Activated naive CD4-positive, alpha-beta T cell treated with anti-CD3 and anti-CD28 coated beads, Interleukin-2, amount 10 ng/mL, durations not matched to agents 7 days and 5 days (primary cell): ENCODE measurements around the gene TMEM63C.
A peak's percentile ranks its signal among the peaks of the same experiment; 100 is the strongest.

Source experiments
- CTCF ChIA-PET: fragments of 350-600 bp; sonication (Branson Sonifier 250); formaldehyde crosslinking; loops from one replicate; lab custom pipeline; 2021; ENCODE audit warnings: antibody characterized with exemption; lab: Charles Lee
- DNase-seq: peaks from one replicate; pipeline ENCODE4 v3.0.0-alpha.2; 2020
- H3K27ac Mint-ChIP-seq: one replicate; pipeline ENCODE4 v1.8.0; 2021; ENCODE audit warnings: mild to moderate bottlenecking, moderate library complexity, mixed read lengths
- H3K27me3 Mint-ChIP-seq: one replicate; pipeline ENCODE4 v1.8.0; 2021; ENCODE audit warnings: mild to moderate bottlenecking, mixed read lengths
- H3K36me3 Mint-ChIP-seq: one replicate; pipeline ENCODE4 v1.8.0; 2021; ENCODE audit warnings: mixed read lengths
- H3K4me1 Mint-ChIP-seq: one replicate; pipeline ENCODE4 v1.8.0; 2021; ENCODE audit warnings: mixed read lengths
- H3K4me3 Mint-ChIP-seq: one replicate; pipeline ENCODE4 v1.8.0; 2021; ENCODE audit warnings: mild to moderate bottlenecking, moderate library complexity, mixed read lengths
- H3K9me3 Mint-ChIP-seq: one replicate; pipeline ENCODE4 v1.8.0; 2021; ENCODE audit warnings: mixed read lengths

TMEM63C gene

DNA sequence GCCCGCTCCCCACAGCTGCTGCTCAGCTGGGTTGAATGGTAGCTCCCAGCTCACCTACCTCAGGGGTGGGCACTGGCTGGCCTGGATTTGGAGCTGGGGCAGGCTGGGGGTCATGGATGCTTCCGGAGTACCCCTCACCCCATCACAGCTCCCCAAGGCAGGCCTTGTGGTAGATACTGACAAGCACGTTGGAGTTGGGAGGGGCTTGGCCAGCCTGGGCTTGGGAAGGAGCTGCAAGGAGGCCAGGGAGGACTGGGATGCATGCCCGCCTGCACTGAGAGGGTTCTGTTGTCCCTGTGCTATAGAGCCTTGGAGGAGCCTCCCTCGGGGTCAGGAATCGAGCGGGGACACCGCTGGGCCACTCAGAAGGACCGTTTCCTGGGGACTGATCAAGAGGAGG, 14.2 kb downstream of the TMEM63C start:
- peaks cover 22% of the 10 kb centered on the region for H3K27me3 Mint-ChIP-seq
- H3K4me3 Mint-ChIP-seq: no peak overlapping the region
- H3K36me3 Mint-ChIP-seq: no peaks in the 10 kb centered on the region
- no peak for DNase-seq
- no peak overlapping the region for H3K27ac Mint-ChIP-seq
- H3K9me3 Mint-ChIP-seq: no peaks in the 10 kb centered on the region
- no peaks in the 10 kb centered on the region for H3K4me1 Mint-ChIP-seq
- CTCF ChIA-PET: no interaction called here

DNA sequence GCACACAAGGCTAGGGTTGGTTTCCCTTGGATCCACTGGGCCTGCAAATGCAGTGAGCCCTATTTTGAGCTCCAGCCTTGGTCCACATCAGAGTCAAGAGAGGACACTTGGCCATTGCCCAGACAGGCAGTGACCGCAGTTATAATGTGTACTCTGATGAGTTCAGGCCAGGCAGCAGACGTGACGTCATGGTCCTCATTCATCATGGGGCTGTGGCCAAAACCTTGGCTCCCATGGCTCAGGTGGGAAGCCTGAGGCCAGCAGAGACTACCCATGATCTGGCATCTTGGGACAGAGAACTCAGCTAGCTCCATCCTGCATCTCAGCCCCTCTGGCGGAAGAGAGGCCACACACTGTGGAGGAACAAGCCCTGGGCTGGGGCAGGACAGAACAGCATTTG, 16.4 kb downstream of the TMEM63C start:
- Mint-ChIP-seq H3K27ac (no peak overlapping the region), H3K4me1 (no peaks in the 10 kb centered on the region), H3K36me3 (no peaks in the 10 kb centered on the region), H3K4me3 (no peak overlapping the region), H3K9me3 (no peaks in the 10 kb centered on the region), H3K27me3 (peaks cover 22% of the 10 kb centered on the region)
- no peak for DNase-seq
- CTCF ChIA-PET: no interaction called here

DNA sequence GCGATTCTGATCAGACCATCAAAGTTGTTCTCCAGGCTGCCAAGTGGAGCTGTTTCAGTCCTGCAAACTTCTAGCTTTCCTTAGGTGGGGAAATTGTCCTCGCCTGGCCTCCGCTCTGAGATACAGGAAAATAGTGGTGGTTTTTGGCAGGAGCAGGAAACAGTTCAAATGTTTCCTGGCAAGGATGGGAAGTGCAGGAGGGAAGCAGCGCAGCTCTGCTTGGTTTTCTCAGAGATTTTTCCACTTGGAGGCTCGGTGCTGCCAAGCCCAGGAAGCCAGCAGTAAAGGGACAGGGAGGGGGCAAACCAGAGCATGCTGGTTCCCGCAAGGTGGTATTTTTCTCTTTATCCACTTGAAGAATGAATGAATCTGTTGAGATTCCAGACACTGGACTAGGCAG, 17.0 kb downstream of the TMEM63C start:
- Mint-ChIP-seq H3K9me3 (no peaks in the 10 kb centered on the region), H3K36me3 (no peaks in the 10 kb centered on the region), H3K27ac (no peak overlapping the region), H3K4me1 (no peaks in the 10 kb centered on the region), H3K4me3 (no peak overlapping the region), H3K27me3 (peaks cover 22% of the 10 kb centered on the region)
- CTCF ChIA-PET: no interaction called here
- DNase-seq: no peak

DNA sequence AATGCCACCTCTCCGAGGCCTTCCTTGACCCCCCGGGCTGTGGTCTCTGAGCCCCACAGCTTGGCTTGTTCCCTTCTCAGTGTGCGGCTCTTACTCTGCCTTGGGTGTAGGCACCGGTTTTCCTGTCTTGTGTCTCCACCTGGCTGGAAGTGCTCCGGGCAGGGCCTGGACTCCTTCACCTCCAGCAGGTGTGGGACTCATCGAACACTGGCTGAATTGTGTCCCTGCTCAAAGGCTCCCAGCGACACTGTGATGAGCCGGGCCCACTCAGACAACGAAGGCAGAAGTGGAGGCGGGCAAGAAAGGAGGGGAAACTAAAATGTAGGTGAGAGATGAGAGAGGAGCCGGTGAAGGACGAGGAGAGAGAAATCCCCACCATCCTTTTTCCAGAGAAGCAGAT, 18.0 kb downstream of the TMEM63C start:
- Mint-ChIP-seq H3K4me3 (no peak overlapping the region), H3K27ac (no peak overlapping the region), H3K27me3 (peaks cover 19% of the 10 kb centered on the region), H3K9me3 (no peaks in the 10 kb centered on the region), H3K36me3 (no peaks in the 10 kb centered on the region), H3K4me1 (no peaks in the 10 kb centered on the region)
- no peak for DNase-seq
- CTCF ChIA-PET: interaction anchor here (0.8 kb wide), 1 partner anchor 14 kb away, joined by 4 read pairs; no protein-coding TSS in a partner anchor

DNA sequence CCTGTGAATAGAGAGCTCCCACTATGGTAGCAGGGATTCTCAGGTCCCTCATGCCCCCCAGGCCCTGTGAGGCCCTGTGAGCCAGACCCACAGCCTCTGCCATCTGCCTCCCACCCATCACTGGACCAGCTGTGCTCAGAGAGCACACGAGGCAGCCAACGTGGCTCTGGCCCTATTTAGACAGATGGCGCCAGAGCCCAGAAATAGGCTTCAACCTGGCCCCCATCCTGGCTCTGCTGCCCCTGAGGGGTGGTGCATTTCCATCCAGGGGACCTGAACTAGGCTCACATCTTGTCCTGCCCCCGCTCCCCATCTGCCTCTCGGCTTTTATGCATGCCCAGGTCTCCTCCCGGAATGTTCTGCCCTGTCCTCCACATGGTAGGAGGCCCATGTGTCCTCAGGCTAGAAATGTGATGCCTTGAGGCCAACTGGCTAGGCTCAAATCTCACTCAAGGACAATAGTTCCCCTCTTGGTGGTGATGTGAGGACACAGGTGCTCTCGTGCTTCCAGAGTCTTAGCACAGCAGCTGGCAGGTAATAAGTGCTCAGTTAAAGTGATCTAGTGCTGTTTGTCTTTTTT, 18.9 kb downstream of the TMEM63C start:
- peaks cover 19% of the 10 kb centered on the region for H3K27me3 Mint-ChIP-seq
- no peak overlapping the region for H3K27ac Mint-ChIP-seq
- H3K4me1 Mint-ChIP-seq: no peaks in the 10 kb centered on the region
- no peak for DNase-seq
- no peaks in the 10 kb centered on the region for H3K36me3 Mint-ChIP-seq
- CTCF ChIA-PET: interaction anchor here (0.7 to 1.9 kb wide), 3 partner anchors 12 to 580 kb away, joined by 3 to 4 read pairs (median 4); no protein-coding TSS in a partner anchor
- no peaks in the 10 kb centered on the region for H3K9me3 Mint-ChIP-seq
- no peak overlapping the region for H3K4me3 Mint-ChIP-seq

DNA sequence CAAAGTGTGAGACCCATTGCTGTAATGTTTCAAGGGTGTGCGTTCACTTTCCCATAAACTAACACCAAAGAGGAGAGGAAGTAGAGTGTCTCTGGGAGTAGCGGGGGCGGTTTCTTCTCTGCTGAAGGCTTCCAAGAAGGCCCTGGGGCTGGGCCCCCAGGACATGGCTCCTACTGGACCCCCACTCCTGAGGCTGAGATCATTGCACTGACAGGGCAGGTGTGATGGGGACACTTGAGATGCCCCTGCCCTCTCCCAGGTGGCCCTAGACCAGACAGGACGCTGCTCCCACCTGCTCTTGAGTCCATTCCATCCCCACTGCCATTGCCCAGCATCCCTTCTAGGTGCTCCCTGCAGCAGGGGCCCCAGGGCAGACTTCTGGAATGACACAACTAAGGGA, 20.1 kb downstream of the TMEM63C start:
- H3K4me1 Mint-ChIP-seq: no peaks in the 10 kb centered on the region
- H3K9me3 Mint-ChIP-seq: no peaks in the 10 kb centered on the region
- no peaks in the 10 kb centered on the region for H3K36me3 Mint-ChIP-seq
- H3K27ac Mint-ChIP-seq: no peak overlapping the region
- CTCF ChIA-PET: interaction anchor here (1.9 kb wide), 1 partner anchor 11 kb away, joined by 4 read pairs; no protein-coding TSS in a partner anchor
- H3K4me3 Mint-ChIP-seq: no peak overlapping the region
- no peak for DNase-seq
- H3K27me3 Mint-ChIP-seq: peaks cover 12% of the 10 kb centered on the region

DNA sequence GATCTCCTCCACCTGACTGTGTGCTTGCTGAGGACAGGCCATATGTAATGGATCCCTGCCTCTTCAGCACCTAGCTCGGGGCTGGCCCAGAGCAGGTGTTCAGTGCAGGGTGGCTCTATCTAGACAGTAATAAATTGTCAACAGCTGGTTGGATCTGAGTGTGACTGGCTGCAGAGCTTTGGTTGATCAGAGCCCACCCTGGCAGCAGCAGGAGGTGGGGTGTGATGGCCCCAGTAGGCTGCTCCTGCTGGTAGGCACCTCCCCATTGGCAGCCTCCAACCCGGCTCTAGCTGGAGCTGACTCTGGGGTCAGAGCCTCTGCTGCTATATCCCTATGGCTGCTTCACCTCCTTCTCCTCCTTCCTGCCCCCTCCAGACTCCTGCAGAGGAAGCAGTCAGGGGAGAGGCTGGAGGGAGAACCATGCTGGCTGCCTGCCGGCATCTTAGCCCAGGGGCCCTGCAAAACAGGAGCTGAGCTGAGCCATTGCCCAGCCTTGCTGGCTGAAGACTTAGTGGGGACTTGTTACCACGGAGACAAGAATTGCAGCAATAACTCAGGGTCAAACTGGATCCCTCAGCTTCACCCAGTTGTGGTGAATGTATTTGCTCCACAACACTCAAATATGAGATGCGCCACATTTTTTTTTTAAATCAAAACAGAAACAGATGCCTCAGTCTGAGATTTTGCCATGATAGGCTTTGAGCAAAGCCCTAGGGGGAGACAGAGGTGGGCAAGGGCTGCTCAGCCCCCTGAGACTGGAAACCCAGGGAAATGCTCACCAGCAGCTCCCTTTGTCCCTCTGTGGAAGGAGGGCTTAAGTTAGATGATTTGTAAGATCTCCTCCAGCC, 22.2 kb downstream of the TMEM63C start:
- CTCF ChIA-PET: interaction anchor here (0.5 kb wide), 1 partner anchor 587 kb away, joined by 4 read pairs; no protein-coding TSS in a partner anchor
- peaks cover 17% of the 10 kb centered on the region for H3K27me3 Mint-ChIP-seq

DNA sequence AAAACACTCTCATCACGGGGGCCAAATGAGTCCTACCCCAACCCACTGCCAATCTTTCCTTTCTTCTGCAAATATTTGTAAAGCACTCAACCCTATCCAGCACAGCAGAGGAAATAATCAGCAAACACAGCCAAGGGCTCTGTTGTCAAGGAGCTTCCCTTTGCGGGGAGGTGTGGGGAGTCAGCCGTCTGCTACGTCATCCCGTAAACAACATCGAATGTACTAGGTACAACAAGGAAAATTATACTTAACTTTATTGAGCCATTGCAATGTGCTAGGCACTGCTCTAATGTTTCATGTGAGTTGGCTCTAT, 22.8 kb downstream of the TMEM63C start:
- H3K4me1 Mint-ChIP-seq: no peaks in the 10 kb centered on the region
- no peak for DNase-seq
- H3K27ac Mint-ChIP-seq: no peak overlapping the region
- H3K27me3 Mint-ChIP-seq: peaks cover 16% of the 10 kb centered on the region
- H3K9me3 Mint-ChIP-seq: no peaks in the 10 kb centered on the region
- no peaks in the 10 kb centered on the region for H3K36me3 Mint-ChIP-seq
- CTCF ChIA-PET: interaction anchor here (0.5 kb wide), 1 partner anchor 586 kb away, joined by 4 read pairs; no protein-coding TSS in a partner anchor
- no peak overlapping the region for H3K4me3 Mint-ChIP-seq

More for the DNA sequence above, 22.2 kb downstream of the TMEM63C start:
- no peak for DNase-seq
- Mint-ChIP-seq H3K27ac (no peak overlapping the region), H3K4me1 (no peaks in the 10 kb centered on the region), H3K36me3 (no peaks in the 10 kb centered on the region), H3K4me3 (no peak overlapping the region), H3K9me3 (no peaks in the 10 kb centered on the region)

DNA sequence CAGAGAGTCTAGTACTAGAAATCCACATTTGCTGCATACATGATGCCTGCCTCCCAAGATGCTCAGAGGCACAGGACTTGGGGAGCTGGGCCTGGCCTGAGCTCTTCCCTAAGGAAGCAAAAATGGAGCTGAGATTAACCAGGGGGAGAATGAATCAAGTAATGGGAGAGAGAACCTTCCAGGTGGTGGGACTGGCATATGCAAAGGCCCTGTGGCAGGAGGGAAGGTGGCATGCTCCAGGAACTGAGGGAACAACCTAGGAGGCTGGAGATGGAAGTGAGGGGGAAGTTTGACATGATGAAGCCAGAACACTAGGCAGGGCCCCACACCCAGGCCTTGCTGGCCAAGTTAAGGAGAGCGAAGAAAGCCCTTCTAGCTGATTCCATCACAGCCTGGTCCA, 23.3 kb downstream of the TMEM63C start:
- CTCF ChIA-PET: no interaction called here
- Mint-ChIP-seq H3K27ac (no peak overlapping the region), H3K27me3 (peaks cover 13% of the 10 kb centered on the region), H3K9me3 (no peaks in the 10 kb centered on the region), H3K4me1 (no peaks in the 10 kb centered on the region), H3K4me3 (no peak overlapping the region), H3K36me3 (no peaks in the 10 kb centered on the region)
- no peak for DNase-seq

DNA sequence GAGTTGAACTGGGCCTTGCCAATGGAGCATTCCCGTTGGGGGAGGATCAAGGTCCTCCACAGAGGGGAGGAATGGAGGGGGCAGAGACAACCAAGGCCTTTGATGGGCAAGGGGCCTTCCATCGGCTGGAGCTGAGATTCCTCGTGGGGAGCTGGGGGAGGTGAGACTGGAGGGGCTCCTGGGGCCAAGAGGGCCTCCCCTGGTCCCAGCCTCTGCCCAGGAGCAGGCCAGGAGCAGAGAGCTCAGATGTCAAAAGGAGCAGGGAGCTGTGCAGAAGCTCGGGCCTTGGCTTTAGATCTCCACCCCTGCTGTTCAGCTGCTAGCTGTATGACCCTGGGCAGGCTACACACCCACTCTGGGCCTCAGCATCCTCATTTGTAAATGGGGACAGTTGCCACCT, 24.0 kb downstream of the TMEM63C start:
- CTCF ChIA-PET: interaction anchor here (1.0 kb wide), 1 partner anchor 40 kb away, joined by 3 read pairs; no protein-coding TSS in a partner anchor
- Mint-ChIP-seq H3K27me3 (peaks cover 12% of the 10 kb centered on the region), H3K4me3 (no peak overlapping the region), H3K4me1 (no peaks in the 10 kb centered on the region), H3K36me3 (no peaks in the 10 kb centered on the region), H3K27ac (no peak overlapping the region), H3K9me3 (no peaks in the 10 kb centered on the region)
- no peak for DNase-seq

DNA sequence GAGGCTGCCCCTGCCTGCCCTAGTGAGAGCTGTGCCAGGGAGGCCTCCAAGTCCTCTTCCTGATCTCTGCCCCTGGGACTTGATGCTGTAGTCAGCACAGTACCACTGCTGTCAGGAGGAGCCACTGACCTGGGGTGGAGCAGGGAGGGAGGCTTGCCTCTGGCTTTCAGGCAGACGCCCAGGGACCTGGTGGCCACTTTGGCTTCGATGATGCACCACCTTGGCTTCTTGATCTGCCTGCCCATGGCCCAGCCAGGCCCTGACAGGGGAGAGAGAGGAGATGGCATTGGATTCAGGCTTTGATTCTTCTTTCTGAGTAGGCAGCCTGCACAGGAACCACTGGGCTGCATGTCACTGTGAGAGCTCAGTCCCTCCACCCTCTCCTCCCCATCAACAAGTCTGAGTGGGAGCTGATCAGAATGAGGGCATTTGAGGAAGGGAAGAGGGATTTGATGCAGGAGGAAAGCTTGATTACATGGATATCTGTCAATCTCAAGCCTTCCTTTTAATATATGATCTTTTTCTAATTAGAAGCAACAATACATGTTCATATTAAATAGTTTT, 24.7 kb downstream of the TMEM63C start:
- Mint-ChIP-seq H3K4me1 (no peaks in the 10 kb centered on the region), H3K27ac (no peak overlapping the region), H3K27me3 (peaks cover 8% of the 10 kb centered on the region), H3K36me3 (no peaks in the 10 kb centered on the region), H3K4me3 (no peak overlapping the region), H3K9me3 (no peaks in the 10 kb centered on the region)
- no peak for DNase-seq
- CTCF ChIA-PET: interaction anchor here (0.8 to 1.0 kb wide), 2 partner anchors 39 to 333 kb away, joined by 3 read pairs; no protein-coding TSS in a partner anchor

DNA sequence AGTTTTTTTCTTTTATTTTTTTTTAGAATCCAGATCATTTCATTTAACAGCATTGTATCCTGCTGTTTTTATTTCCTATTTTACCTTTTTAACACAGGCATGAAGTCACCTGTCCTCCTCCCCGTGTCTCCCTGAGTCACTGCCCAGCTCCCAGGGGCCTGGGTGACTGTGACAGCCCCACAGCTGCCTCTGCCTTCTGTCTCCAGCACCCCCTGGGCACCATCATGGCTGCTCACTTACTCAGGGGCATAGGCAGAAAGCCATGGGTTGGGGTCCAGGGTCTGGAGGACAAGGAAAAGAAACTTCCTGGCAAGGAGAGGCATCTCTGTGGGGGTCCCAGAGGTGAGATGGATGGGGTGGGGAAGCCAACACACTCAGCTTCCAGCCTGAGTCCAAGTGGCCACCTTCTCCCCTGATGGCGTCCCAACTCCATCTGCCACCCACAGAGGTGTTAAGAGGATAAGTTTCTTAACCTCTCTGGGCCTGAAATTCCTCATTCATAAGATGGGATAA, 25.3 kb downstream of the TMEM63C start:
- H3K27me3 Mint-ChIP-seq: peaks cover 10% of the 10 kb centered on the region
- no peaks in the 10 kb centered on the region for H3K36me3 Mint-ChIP-seq
- DNase-seq: no peak
- H3K9me3 Mint-ChIP-seq: no peaks in the 10 kb centered on the region
- CTCF ChIA-PET: interaction anchor here (0.8 kb wide), 1 partner anchor 334 kb away, joined by 3 read pairs; no protein-coding TSS in a partner anchor
- H3K4me3 Mint-ChIP-seq: no peak overlapping the region
- no peak overlapping the region for H3K27ac Mint-ChIP-seq
- H3K4me1 Mint-ChIP-seq: no peaks in the 10 kb centered on the region

DNA sequence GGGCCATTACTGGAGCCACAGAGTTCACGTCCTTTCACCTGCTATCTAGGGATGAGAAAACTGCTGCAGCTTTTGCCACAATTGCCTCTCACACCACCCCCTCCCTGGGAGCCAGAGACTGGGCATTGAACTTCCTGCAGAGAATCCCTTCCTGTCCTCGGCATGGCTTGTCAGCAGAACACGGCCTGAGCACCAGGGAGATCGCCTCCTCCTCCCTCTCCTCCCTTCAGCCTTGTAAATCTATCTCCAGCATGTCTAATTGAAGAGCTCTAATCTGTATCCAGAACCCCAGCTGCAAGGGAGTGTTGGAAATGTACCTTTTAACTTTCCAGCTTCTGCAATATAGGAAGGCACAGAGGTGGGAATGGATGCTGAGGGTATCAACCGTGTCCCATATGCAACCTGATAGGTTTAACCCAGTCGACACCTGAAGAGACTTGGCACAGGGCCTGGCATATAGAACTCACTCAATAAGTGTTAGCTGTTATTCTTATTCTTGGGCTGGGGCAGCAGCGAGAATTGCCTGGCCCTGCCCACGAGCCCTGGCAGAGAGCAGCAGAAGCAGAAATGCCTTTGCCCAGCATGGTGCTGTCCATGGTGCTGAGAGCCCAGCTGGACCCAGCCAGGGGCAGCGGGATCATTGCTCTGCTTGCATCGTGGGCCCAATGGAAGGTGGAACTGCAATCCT, 26.8 kb downstream of the TMEM63C start:
- Mint-ChIP-seq H3K4me1 (no peaks in the 10 kb centered on the region), H3K4me3 (no peak overlapping the region), H3K36me3 (no peaks in the 10 kb centered on the region), H3K9me3 (no peaks in the 10 kb centered on the region), H3K27ac (no peak overlapping the region), H3K27me3 (peaks cover 18% of the 10 kb centered on the region)
- peak; percentile 82 for DNase-seq
- CTCF ChIA-PET: interaction anchor here (1.0 kb wide), 1 partner anchor 652 kb away, joined by 3 read pairs; no protein-coding TSS in a partner anchor

DNA sequence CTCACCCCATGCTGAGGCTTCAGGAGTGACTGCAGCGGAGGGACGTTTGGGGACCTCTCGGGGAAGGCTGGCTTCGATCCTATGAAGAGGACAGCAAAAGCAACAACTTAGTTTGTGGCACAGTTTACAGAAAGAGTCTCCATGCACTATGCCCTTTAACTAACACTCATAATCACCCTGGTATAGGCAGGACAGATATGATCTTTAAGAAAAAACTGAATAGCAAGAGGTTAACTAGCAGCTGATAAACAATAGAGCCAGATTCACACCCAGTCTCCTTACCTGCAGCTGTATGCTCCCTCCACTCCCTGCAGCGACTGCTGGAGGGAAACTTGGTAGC, 27.4 kb downstream of the TMEM63C start:
- Mint-ChIP-seq H3K4me3 (no peak overlapping the region), H3K9me3 (no peaks in the 10 kb centered on the region), H3K4me1 (no peaks in the 10 kb centered on the region), H3K27ac (no peak overlapping the region), H3K27me3 (peaks cover 24% of the 10 kb centered on the region), H3K36me3 (no peaks in the 10 kb centered on the region)
- CTCF ChIA-PET: interaction anchor here (0.6 to 1.0 kb wide), 2 partner anchors 21 to 651 kb away, joined by 3 read pairs; no protein-coding TSS in a partner anchor
- DNase-seq: no peak
